ENCODE measurements around the gene PUM1.

DNA sequence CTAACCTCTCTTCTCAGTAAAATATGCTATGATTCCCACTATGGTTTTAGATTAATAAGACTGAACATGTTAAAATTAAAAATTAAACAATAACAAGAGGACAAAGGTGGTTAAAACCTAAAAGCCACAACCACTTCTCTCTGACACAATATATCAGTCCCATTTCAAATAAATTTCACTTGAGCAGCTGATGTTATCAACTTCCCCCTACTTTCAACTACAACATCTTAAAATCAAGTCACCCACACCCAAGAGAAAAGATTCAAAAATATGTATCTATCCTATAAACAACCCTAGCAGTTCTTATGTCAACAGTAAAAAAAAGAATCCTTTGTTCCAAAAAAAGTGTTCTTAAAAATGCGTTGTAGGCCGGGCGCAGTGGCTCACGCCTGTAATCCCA, 7.5 kb downstream of the PUM1 start:
- TF ChIP-seq NR2F2 (IDR thresholded peaks at IDR 0.05) (no peak), HNF4A (conservative IDR thresholded peaks at IDR 0.05) (no peak), RAD21 (IDR thresholded peaks at IDR 0.05) (no peak), YY1 (IDR thresholded peaks at IDR 0.05) (no peak), TAF1 (conservative IDR thresholded peaks at IDR 0.05) (no peak), FOXA1 (IDR thresholded peaks at IDR 0.05) (no peak), JUND (IDR thresholded peaks at IDR 0.05) (no peak), FOXA2 (IDR thresholded peaks at IDR 0.05) (no peak), EGR1 (IDR thresholded peaks at IDR 0.05; ENCODE audit: low read depth in 2 of 2) (no peak)
- TF ChIP-seq, protein P1, sequence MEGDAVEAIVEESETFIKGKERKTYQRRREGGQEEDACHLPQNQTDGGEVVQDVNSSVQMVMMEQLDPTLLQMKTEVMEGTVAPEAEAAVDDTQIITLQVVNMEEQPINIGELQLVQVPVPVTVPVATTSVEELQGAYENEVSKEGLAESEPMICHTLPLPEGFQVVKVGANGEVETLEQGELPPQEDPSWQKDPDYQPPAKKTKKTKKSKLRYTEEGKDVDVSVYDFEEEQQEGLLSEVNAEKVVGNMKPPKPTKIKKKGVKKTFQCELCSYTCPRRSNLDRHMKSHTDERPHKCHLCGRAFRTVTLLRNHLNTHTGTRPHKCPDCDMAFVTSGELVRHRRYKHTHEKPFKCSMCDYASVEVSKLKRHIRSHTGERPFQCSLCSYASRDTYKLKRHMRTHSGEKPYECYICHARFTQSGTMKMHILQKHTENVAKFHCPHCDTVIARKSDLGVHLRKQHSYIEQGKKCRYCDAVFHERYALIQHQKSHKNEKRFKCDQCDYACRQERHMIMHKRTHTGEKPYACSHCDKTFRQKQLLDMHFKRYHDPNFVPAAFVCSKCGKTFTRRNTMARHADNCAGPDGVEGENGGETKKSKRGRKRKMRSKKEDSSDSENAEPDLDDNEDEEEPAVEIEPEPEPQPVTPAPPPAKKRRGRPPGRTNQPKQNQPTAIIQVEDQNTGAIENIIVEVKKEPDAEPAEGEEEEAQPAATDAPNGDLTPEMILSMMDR (IDR thresholded peaks at IDR 0.05; ENCODE audit: low read depth, low read length, missing input control), result no peak
- TF ChIP-seq, protein P2, sequence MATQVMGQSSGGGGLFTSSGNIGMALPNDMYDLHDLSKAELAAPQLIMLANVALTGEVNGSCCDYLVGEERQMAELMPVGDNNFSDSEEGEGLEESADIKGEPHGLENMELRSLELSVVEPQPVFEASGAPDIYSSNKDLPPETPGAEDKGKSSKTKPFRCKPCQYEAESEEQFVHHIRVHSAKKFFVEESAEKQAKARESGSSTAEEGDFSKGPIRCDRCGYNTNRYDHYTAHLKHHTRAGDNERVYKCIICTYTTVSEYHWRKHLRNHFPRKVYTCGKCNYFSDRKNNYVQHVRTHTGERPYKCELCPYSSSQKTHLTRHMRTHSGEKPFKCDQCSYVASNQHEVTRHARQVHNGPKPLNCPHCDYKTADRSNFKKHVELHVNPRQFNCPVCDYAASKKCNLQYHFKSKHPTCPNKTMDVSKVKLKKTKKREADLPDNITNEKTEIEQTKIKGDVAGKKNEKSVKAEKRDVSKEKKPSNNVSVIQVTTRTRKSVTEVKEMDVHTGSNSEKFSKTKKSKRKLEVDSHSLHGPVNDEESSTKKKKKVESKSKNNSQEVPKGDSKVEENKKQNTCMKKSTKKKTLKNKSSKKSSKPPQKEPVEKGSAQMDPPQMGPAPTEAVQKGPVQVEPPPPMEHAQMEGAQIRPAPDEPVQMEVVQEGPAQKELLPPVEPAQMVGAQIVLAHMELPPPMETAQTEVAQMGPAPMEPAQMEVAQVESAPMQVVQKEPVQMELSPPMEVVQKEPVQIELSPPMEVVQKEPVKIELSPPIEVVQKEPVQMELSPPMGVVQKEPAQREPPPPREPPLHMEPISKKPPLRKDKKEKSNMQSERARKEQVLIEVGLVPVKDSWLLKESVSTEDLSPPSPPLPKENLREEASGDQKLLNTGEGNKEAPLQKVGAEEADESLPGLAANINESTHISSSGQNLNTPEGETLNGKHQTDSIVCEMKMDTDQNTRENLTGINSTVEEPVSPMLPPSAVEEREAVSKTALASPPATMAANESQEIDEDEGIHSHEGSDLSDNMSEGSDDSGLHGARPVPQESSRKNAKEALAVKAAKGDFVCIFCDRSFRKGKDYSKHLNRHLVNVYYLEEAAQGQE (IDR thresholded peaks at IDR 0.05), result no peak
